NCI-H2171 (cell line): Measurements from ENCODE around the gene NFKBIA.
A peak's percentile ranks its signal among the peaks of the same experiment; 100 is the strongest.
"Not testable (repeated sequence)": the region's sequence is repeated elsewhere in the genome, so short reads cannot be mapped to it uniquely, and the experiment has no call there.

ENCODE experiments used
- DNase-seq: peaks from one replicate; lab custom pipeline; 2025; lab: John Stamatoyannopoulos, UW

The NFKBIA gene

DNA sequence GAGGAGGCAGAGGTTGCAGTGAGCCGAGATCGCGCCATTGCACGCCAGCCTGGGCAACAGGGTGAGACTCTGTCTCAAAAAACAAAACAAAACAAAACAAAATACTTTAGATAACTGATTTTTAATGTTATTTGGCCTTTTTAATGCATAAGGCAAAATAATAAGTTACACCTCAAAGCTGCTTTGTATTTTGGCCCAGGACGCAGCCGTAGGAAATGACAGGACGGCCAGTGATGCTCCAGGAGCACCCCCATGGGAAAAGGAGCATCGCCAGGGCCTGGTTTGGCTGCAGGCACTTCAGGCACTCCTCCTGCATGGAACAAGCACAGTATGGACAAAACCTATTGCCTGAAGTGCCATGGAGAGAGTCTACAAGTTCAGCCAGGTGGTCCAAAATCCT lies 3.5 kb upstream of the NFKBIA start:
- no peak for DNase-seq

DNA sequence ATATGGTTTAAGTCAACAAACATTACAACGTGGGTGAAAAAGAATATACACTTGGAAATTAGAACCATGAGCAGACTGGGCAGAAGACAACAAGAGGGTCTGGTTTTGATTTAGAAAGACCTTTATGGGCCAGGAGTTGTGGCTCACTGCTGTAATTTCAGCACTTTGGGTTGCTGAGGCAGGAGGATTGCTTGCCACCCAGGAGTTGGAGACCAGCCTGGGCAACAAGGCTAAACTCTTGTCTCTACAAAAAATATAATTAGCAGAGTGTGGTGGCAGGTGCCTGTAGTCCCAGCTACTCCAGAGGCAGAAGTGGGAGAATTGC lies 2.7 kb upstream of the NFKBIA start:
- no peak for DNase-seq

DNA sequence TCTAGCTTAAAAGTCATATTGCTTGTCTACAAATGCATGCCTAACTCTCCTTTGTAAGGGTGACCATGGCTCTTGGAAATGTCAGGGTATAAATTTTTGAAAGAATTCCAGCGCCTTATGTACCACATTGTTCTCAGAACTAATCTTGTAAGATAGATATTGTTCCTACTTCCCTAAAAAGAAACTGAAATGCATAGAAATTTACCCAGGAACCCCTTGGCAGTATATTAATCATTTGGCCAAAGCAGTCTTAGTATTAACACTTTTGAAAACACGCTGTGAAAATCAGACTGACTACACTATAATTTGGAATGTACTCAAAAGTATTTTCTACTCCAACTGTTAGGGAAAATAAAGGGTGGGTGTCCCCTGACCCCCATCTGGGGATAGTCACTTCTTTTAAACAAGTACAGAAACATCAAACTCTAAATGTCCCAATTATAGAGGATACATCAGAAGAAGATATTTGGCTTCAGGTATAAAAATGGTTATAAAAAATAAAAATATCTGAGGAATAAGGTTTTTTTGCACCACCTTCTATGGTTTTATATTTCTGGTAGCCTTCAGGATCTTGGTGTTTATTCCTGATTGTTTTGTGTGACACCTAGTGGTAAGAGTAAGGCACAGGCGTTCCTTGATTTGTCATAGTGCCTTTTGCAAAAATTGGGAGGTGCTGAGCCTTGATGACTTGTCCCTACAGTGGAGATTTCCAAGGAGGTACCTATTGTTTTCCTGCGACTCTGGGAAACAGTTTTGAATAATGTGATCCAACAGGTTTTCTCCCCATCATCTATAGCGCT lies 2.2 kb upstream of the NFKBIA start:
- DNase-seq = peak; percentile 69

DNA sequence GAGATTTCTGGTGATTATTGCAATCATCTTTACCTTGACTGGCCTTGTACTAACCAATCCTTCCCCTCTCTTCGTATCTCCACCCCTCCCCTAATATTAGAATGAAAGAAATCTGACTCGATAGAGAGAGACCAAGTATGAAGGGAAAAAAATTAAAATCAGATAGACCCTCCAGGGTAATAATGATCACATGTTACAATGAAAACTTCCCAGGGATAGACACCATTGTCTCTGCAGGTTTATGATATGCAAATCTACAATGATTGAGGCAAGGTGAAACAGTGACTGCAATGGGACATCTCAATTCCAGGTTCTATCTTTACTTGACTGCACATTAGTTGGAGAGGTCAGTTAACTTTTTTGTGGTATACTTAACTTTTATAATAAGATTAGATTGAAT lies 1.5 kb upstream of the NFKBIA start:
- DNase-seq = no peak

DNA sequence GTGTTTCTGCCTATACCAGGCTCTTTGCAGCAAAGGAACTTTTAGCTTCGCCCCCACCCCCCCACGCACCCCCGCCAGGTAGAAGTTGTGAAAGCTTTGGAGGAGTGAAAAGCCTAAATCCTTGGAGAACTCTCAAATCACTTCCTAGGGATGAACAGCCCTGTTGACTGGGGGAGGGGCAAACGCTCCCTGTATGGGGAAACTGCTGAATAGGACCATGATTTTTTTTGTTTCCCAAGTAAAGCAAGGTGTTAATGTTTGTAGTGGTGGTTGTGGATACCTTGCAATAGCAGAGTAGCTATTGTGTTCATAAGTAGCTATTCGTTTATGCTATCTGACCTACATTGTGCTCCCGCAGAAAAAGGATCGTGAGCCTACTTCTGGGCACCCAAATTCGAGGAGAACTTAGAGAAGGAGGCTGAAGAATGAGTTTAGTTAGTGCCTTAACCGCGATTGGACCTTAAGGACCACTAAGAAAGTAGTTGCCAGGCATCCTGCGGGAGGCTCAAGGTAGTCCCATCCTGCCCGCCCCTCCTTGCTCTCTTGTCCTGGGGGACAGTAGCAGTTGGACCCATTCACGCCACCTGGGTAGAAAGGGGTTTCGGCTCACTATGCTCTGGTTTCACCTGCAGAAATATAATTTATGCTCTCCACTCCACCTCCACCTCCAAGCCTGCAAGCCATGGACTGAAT lies 901 bp upstream of the NFKBIA start:
- no peak for DNase-seq

DNA sequence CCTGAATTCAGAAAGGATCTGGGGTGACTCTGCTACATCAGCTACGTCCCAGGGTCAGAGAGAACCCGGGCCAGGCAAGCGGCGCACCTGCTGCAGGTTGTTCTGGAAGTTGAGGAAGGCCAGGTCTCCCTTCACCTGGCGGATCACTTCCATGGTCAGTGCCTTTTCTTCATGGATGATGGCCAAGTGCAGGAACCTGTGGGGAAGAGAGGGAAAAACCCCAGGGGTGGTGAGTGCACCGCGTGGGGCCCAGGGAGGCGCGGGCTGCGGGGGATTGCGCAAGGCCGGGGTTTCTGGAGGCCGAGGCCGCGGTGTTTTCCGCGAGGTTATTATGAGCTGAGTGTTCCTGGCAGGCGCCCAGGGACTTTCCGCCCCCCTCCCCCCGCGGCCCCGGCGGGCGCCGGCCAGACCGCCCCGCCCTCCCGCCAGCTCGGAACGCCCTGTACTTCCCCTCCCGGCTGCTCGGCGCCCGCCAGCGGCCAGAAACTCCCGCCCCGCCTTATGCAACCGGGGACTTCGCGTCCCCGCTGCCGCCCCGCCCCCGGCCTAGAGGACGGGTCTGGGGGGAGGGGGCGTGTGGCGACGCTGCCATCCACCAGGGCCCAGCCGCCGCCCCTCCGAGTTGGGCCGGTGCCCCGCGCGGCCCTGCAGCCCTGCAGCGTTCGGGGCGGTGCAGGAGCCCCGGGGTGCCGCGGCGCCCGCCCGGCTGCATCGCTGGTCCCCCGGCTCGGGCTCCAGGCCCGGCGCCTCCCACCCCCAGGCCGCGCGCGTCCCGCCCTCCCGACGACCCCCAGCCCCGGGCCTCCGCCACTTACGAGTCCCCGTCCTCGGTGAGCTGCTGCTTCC lies 723 bp downstream of the NFKBIA start:
- DNase-seq = peak; percentile 94

DNA sequence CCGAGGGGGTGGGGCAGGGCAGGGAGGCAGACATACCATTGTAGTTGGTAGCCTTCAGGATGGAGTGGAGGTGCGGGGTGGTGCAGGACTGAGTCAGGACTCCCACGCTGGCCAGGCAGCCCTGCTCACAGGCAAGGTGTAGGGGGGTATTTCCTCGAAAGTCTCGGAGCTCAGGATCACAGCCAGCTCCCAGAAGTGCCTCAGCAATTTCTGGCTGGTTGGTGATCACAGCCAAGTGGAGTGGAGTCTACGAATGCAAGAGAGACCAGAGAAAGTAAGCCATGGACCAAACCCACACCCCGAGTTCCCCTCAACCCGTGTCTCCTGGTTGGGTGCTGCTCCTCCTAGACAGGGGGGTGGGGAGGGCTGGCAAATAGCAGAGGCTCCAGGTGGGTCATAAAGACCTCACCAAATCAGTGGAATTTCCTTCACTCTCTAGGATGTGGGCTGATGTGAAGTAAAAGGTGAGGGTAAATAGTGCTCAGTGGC lies 1.4 kb downstream of the NFKBIA start:
- no peak for DNase-seq

DNA sequence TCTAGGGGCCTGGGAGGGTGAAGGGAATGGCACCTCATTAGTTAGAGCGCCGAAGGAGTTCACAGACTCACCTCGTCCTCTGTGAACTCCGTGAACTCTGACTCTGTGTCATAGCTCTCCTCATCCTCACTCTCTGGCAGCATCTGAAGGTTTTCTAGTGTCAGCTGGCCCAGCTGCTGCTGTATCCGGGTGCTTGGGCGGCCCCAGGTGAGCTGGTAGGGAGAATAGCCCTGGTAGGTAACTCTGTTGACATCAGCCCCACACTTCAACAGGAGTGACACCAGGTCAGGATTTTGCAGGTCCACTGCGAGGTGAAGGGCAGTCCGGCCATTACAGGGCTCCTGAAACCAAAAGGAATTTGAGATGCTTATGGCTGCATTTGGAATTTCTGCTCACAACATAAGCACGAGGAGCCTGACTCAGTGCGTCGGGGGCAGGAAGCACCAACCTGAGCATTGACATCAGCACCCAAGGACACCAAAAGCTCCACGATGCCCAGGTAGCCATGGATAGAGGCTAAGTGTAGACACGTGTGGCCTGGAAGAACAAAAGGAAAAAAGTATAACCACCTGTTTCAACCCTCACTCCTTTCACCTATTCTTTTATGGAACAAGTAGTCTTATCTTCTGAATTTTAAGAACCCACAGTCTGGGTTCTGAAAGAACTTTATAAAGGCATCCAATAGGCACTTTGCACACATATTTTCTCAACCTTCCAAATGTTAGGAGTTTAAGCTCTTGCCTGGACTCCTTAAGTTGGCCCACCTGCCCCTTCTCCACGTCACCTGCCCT lies 2.0 kb downstream of the NFKBIA start:
- DNase-seq = no peak

DNA sequence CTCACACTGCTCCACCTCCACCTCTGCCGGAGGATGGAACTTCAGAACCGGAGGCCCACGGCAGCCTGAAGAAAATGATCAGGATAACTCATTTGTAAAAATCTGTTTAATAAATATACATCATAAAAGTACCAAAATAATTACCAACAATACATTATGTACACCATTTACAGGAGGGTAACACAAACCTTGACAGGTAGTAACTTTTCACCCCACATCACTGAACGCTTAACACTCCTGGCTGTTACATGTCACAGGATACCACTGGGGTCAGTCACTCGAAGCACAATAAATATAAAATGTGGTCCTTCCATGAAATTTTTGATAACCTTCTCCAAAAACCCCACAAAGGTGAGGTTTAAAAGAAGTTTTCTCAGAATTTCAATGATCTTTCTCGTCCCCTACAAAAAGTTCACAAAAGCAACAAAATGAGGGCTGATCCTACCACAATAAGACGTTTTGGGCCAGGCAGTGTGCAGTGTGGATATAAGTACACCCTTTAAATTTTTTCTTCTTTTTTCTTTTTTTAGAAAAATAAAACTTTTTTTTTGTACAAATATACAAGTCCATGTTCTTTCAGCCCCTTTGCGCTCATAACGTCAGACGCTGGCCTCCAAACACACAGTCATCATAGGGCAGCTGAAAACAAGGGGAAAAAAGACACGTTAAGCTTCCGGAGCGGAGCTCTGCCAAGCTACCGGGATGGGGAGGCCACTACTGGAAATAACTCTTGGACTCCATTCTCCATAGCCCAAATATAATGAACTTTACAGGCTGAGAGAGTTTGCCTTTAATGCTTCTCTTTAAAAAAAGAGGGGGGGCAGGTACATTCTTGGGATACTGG lies 2.9 kb downstream of the NFKBIA start:
- DNase-seq = no peak

DNA sequence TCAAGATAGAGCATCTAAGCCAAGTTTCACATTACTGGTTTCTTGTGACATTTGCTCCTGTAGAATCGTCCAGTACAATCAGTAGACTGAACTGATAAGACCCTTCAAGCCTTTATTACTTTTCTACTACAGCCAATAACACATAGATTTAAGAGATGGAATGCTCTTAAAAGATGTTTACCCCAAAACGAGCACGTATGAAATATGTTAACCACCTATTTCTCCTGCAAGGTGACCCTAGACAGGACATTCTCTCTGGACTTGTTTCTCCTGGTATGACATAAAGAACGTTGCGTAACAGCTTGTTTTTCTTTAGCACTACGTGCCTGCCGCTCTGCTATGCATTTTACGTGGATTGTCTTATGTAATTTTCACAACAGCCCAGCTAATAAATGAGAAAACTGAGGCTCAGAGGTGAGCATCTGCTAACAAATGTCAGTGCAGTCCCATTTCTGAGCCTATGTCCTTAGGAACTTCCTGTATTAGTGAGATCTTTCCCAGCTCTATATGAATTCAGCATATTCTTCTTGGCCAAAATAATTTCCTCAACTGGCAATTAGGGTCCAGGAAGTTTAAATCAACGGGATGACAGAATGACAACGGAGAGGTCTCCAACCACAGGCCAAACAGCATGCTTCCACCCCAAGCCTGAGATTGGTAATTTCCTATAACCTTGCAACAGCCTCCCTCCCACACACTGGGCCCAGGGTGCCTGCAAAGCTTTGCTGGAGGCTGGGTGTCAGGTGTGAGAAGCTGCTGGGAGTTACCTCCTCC lies 3.7 kb downstream of the NFKBIA start:
- DNase-seq = no peak

DNA sequence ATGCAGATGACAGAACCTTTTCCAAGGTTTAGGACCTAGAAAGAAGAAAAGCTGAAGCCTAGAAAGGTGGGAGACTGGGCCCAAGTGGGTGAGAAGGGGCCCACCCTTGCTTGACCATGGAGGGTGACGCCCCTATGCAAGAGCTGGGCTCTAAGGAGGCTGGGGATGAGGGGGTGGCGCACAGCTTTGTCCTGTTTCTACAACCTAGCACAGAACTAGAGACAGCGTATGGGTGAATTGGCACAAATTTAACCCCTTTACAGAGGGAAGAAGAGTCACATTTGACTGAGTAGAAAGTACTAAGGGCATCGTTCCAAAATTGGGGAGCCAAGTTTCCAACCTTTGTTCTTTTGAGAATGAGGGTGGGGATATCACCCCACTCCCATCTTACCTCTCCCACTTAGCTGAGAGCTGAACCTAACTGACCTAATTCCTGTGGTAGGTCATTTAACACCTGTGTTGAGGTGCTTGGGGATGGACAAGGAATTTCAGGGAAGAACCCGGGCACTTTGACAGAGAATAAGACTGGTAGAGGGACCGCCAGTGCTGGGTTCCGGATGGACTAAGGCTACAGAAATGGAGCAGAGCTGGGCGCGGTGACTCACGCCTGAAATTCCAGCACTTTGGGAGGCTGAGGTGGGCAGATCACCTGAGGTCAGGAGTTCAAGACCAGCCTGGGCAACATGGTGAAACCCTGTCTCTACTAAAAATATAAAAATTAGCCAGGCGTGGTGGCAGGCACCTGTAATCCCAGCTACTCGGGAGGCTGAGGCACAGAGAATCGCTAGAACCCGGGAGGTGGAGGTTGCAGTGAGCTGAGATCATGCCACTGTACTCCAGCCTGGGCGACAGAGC lies 5.2 kb downstream of the NFKBIA start:
- no peak for DNase-seq

DNA sequence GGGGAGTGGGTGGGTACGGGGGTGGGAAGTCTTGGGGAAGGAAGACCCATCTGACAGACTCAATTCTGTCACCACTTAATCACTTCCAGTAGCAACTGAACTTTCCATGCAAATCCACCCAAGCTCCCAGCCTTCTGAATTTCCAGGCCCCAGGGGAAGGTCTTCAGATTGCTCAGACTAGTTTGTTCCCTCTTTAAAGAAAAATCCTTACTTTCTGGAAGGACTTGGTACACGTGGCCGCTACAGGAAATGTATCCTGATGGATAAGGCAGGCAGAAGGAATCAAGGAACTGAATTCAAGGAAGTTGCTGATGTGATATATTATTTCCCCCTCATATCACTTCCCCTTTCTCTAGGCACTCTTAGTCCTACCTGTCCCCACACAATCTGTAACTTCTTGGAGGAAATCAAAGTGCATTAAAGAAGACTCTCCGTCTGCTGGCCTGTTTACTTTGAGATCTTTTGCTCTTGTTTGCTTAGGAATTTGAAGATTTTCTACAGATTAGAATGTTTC lies 6.4 kb downstream of the NFKBIA start:
- no peak for DNase-seq

DNA sequence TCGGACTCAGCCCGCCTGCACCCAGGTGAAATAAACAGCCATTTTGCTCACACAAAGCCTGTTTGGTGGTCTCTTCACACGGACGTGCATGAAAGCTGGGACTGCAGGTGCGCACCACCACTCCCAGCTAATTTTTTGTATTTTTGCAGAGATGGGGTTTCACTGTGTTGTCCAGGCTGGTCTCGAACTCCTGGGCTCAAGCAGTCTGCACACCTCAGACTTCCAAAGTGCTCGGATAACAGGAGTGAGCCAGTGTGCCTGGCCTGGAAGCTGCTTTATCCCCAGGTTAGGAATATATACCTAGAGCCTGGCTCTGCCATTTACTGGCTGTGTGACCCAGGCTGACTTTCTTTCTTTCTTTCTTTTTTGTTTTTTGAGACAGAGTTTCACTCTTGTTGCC lies 7.9 kb downstream of the NFKBIA start:
- not testable (repeated sequence) for DNase-seq

DNA sequence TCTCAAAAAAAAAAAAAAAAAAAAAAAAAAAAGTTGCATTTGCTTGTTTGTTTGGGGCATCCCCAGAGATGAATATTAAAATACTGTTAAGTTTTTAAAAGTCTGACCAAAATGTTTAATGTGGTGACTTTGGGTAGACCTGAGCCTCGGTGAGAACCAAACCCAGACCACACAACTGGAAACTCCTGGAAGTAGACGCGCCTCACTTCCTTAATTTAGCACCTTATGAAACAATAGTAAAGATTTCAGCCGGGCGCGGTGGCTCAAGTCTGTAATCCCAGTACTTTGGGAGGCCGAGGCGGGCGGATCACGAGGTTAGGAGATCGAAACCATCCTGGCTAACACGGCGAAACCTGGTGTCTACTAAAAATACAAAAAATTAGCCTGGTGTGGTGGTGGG lies 9.3 kb downstream of the NFKBIA start:
- DNase-seq = no peak

DNA sequence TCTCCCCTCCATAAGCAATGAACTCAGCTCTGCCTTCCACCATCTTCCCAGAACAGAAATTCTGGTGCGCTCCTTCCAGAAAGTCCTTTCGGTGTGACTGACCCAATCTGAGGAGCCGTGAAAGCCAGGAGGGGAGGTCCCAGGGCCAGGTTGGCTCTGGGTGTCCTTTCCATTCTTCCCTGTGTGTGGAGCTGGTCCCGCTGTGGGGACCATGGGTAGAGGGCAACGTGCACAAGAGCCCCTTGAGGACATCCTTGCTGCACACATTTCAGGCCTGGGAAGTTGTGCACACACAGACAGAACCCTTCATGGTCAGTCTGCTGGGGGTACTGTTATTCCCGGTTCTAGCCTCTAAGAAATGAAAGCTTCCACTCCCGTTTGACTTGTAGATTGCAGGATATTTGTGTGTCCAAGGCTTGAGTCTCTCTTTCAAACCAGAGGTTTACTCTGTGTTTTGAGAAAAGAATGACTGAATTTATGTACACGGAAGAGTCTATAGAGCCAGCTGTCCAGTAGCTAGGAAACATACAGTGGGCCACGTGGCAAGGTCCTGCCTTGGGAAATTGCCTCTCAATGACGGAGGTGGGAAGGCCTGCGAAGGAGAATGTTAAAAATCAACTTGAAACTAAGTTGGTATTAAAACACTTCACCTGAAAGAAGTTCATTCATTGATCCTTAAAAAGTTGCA lies 10.1 kb downstream of the NFKBIA start:
- DNase-seq = no peak

DNA sequence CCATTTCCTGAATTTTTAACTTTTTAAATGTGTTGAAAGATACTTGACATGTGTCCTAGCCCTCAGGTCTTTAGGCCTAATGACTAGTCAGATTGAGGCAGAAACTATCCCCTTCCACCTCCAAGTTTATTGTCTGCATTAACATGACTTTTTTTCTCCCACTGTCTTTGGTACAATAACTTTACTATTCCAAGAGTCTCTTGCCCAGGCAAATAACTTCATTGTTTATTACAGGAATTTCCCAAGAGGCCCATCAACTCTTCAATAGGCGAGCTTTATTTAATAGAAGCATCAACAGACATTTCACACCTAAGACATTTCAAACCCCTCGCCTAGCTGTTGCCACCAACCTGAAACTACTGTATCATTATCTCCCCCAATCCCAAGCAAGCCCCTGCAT lies 10.7 kb downstream of the NFKBIA start:
- DNase-seq = no peak

DNA sequence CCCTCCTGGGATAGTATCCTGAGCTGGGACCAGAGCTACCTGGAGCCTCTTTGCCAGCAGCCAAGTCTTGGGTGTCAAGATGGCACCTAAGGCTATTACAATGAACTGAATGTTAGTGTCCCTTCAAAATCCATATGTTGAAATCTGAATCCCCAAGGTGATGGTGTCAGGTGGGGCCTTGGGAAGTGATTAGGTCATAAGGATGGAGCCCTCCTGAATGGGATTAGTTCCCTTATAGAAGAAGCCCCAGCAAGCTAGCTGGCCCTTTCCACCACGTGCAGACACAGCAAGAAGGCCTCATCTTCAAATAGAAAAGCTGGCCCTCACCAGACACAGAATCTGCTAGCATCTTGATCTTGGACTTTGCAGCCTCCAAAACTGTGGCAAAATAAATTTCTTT lies 12.4 kb downstream of the NFKBIA start:
- DNase-seq = no peak

DNA sequence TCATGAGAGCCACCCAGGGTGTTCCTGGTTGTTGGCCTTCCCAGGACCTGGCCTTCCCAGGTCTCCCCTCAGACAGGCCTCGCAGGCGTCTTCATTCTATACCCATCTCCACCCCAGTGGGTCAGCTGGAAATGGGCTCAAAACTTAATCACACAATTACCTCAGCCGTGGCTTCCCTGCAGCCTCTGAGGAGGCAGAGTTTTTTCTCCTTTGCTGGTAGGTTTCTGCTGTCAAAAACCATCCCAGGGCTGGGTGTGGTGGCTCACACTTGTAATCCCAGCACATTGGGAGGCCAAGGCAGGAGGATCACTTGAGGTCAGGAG lies 13.2 kb downstream of the NFKBIA start:
- DNase-seq = no peak
